ENCODE data around the gene RAB31. TPM values are rescaled to one million over a fixed set of nuclear protein-coding genes. Genes with fewer than 3 reads are reported as not detected.

The RAB31 gene
- total RNA-seq, 1 experiment from 2014 or later: 6.1 TPM

- no peaks in the 10 kb centered on the region for H3K27me3 ChIP-seq (replicated peaks; ENCODE audit: insufficient read depth, low read depth, low read length, poor library complexity)
- no peaks in the 10 kb centered on the region for H3K36me3 ChIP-seq (ENCODE audit: insufficient read depth, low read length, poor library complexity, severe bottlenecking)
- no peak overlapping the region for H3K27ac ChIP-seq (ENCODE audit: low read depth, low read length, poor library complexity, severe bottlenecking)
- H3K4me3 ChIP-seq (ENCODE audit: low read depth, low read length, poor library complexity, severe bottlenecking): no peak overlapping the region
- intact Hi-C loops (cut with micrococcal nuclease; ENCODE audit: unreplicated experiment): no loop called here
- TF ChIP-seq CTCF (conservative IDR thresholded peaks at IDR 0.05; ENCODE audit: low read depth, low read length) (no peak), EZH2 (IDR thresholded peaks at IDR 0.05; ENCODE audit: borderline replicate concordance, low read depth, low read length, poor library complexity, severe bottlenecking) (no peak)
- no peak for DNase-seq (ENCODE audit: low spot score)
- H3K4me1 ChIP-seq (ENCODE audit: insufficient read depth, low read length, poor library complexity, severe bottlenecking): peaks cover under 1% of the 10 kb centered on the region
- no peaks in the 10 kb centered on the region for H3K9me3 ChIP-seq (ENCODE audit: low read depth, low read length, poor library complexity, severe bottlenecking)
- BruUV-seq (replicated peaks): no TSS peak
- ChIA-PET CTCF (no interaction called here), POLR2A (ENCODE audit: low non-redundant PET) (no interaction called here)
These were observed 80.0 kb downstream of the RAB31 start for GRCh38 chr18:9788140-9788539.

GRCh38 chr18:9788860-9789259, 80.8 kb downstream of the RAB31 start:
- intact Hi-C loops (cut with micrococcal nuclease; ENCODE audit: unreplicated experiment): no loop called here
- ChIA-PET POLR2A (ENCODE audit: low non-redundant PET) (no interaction called here), CTCF (no interaction called here)
- Histone ChIP-seq H3K4me1 (ENCODE audit: insufficient read depth, low read length, poor library complexity, severe bottlenecking) (no peaks in the 10 kb centered on the region), H3K4me3 (ENCODE audit: low read depth, low read length, poor library complexity, severe bottlenecking) (no peak overlapping the region), H3K27me3 (replicated peaks; ENCODE audit: insufficient read depth, low read depth, low read length, poor library complexity) (no peaks in the 10 kb centered on the region), H3K36me3 (ENCODE audit: insufficient read depth, low read length, poor library complexity, severe bottlenecking) (no peaks in the 10 kb centered on the region), H3K9me3 (ENCODE audit: low read depth, low read length, poor library complexity, severe bottlenecking) (no peaks in the 10 kb centered on the region), H3K27ac (ENCODE audit: low read depth, low read length, poor library complexity, severe bottlenecking) (no peak overlapping the region)
- TF ChIP-seq CTCF (conservative IDR thresholded peaks at IDR 0.05; ENCODE audit: low read depth, low read length) (no peak), EZH2 (IDR thresholded peaks at IDR 0.05; ENCODE audit: borderline replicate concordance, low read depth, low read length, poor library complexity, severe bottlenecking) (no peak)
- DNase-seq (ENCODE audit: low spot score): no peak
- BruUV-seq (replicated peaks): no TSS peak

GRCh38 chr18:9790261-9790660, 82.2 kb downstream of the RAB31 start:
- intact Hi-C loops (cut with micrococcal nuclease; ENCODE audit: unreplicated experiment): no loop called here
- CTCF ChIA-PET: no interaction called here
- POLR2A ChIA-PET (ENCODE audit: low non-redundant PET): no interaction called here

More at GRCh38 chr18:9790261-9790660, 82.2 kb downstream of the RAB31 start:
- Histone ChIP-seq H3K27me3 (replicated peaks; ENCODE audit: insufficient read depth, low read depth, low read length, poor library complexity) (no peaks in the 10 kb centered on the region), H3K27ac (ENCODE audit: low read depth, low read length, poor library complexity, severe bottlenecking) (no peak overlapping the region), H3K4me1 (ENCODE audit: insufficient read depth, low read length, poor library complexity, severe bottlenecking) (no peaks in the 10 kb centered on the region), H3K36me3 (ENCODE audit: insufficient read depth, low read length, poor library complexity, severe bottlenecking) (no peaks in the 10 kb centered on the region), H3K4me3 (ENCODE audit: low read depth, low read length, poor library complexity, severe bottlenecking) (no peak overlapping the region), H3K9me3 (ENCODE audit: low read depth, low read length, poor library complexity, severe bottlenecking) (no peaks in the 10 kb centered on the region)
- BruUV-seq (replicated peaks): no TSS peak
- DNase-seq (ENCODE audit: low spot score): no peak
- no peak for TF ChIP-seq CTCF (conservative IDR thresholded peaks at IDR 0.05; ENCODE audit: low read depth, low read length)
- TF ChIP-seq EZH2 (IDR thresholded peaks at IDR 0.05; ENCODE audit: borderline replicate concordance, low read depth, low read length, poor library complexity, severe bottlenecking): no peak
